AG09319 (cell line): ENCODE measurements around the gene HOXA7.

ENCODE experiments used
- DNase-seq: peaks from one replicate; pipeline ENCODE4 v3.0.0-alpha.2; 2010; ENCODE audit warnings: low read depth; ENCODE audit errors: extremely low read depth
- TF ChIP-seq, protein P1 (sequence below): IDR thresholded peaks from 2 replicates; pipeline ENCODE4 v1.5.1; 2011; ENCODE audit warnings: low read depth, mild to moderate bottlenecking, inconsistent platforms, low read length, moderate library complexity

The HOXA7 gene

DNA sequence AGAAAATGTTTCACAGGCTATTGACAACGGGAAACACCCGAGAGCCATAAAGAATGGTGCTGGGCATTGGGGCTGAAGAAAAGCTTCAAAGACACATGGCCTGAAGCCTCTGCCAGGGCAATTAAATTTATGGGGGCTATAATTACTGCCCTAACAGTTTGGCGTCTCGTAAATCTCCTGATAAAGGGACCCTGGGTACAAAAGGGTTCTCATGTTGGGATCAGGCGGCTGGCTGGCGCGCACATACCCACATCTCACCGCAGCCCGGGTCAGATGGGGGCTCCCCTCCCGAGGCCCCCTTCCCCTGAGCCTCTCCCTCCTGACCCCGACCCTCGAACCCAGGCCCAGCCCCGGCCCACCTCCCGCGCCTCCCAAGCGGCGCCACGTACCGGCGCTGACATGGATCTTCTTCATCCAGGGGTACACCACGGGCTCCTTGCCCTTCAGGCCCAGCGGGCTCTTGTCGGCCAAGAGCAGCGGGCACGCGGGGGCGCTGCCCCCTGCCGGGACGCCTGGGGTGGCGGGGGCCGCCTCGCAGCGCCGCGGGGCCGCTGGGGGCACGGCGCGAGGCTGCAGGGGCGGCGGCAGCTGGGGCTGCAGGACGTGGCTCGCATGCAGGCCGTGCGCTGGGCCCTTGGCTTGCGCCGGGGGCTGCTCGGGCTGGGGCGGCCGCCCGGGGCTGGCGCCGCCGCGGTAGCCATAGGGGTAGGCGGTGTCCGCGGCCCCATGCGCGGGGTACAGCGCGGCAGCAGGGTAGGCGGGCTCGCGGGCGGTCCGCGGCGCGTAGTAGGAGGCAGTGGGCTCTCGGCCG is 26.5 kb downstream of the HOXA7 start:
- no peak for DNase-seq
- TF ChIP-seq, protein P1, sequence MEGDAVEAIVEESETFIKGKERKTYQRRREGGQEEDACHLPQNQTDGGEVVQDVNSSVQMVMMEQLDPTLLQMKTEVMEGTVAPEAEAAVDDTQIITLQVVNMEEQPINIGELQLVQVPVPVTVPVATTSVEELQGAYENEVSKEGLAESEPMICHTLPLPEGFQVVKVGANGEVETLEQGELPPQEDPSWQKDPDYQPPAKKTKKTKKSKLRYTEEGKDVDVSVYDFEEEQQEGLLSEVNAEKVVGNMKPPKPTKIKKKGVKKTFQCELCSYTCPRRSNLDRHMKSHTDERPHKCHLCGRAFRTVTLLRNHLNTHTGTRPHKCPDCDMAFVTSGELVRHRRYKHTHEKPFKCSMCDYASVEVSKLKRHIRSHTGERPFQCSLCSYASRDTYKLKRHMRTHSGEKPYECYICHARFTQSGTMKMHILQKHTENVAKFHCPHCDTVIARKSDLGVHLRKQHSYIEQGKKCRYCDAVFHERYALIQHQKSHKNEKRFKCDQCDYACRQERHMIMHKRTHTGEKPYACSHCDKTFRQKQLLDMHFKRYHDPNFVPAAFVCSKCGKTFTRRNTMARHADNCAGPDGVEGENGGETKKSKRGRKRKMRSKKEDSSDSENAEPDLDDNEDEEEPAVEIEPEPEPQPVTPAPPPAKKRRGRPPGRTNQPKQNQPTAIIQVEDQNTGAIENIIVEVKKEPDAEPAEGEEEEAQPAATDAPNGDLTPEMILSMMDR, result no peak

DNA sequence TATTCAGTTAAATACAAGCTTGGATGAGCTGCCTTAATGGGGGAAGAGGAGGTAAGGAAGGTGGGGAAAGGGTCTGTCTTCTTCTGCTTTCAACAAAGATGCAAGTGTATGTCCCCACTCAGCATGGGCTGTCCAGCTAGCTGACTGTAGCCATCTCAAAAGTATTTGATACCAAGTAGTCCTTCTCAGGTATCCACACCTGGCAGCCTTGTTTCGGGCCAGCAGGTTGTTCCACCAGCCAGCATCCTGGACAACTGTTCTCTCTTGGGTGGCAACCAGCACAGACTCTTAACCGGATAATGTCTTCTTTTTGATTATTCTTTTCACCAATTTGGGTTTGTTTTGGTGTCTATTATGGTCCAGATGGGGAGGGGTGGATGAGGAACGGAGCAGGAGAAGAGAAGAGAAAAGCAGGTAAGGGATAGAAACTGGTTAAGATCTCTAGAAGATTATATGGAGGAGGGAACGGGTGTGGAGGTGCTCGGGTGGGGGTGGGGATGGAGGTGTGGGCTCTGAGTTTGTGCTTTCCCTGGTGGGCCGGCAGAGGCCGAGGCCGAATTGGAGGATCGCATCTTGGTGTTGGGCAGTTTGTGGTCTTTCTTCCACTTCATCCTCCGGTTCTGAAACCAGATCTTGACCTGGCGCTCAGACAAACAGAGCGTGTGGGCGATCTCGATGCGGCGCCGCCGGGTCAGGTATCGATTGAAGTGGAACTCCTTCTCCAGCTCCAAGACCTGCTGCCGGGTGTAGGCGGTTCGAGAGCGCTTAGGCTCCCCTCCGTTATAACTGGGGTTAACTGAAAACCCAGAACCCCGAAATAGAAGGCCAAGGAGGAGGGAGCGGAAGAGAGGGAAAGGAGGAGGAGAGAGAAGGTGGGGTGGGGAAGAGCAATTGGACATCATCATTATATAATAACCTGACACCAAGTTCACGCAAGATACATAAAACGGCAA is 27.4 kb downstream of the HOXA7 start:
- no peak for DNase-seq
- TF ChIP-seq, protein P1, result no peak

DNA sequence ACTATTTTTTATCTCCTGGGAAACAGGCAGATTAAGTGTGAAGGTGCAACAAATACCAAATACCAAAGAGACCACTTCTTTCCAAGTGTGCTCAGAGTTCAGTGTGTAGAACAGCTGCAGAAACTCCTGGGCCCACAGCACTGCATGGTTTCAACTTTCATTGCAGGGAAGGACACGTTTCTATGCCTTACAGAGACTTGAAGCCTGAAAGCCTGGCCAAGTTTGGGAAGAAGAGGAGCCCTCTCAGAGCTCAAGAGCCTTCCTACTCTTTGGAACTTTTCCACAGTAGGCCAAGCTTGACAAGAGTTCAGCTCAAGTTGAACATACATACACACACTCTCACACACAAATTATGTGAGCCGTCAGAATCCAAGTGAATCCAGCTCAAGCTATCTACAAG is 28.4 kb downstream of the HOXA7 start:
- no peak for DNase-seq

DNA sequence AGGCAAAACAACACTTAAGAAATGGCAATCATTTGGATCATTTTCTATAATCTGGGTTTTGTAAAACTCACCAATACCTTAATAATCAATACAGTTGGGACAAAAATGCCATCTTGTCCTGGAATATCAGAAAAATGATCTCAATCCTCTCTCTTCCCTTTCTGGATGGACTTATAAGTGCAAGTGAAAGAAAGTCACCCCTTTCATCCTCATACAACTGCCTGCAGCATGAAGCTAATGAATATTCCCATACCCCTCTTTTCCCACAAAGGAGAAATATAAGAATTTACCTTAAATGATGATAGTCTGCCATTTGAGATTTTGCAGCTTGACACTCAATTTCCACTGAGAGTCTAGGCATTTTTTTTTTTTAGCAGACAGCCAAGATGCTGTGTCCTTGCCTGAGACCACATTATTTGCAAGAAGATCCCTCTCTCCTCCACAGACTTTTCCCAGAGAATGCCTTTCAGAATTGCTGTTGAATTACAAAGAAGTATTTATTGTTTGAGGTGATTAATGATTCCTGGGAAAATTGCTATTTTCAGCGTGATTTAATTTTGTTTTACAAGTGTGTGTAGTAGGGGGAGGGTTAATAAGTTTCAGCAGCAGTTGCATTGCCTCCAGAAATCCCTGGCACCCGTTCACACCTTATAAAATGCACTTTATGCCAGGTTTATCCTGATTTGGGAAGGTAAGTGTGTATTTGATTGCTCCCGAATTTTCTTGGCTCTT is 29.7 kb downstream of the HOXA7 start:
- TF ChIP-seq, protein P1, result no peak
- no peak for DNase-seq

More for the DNA sequence above, 28.4 kb downstream of the HOXA7 start:
- TF ChIP-seq, protein P1, result no peak

DNA sequence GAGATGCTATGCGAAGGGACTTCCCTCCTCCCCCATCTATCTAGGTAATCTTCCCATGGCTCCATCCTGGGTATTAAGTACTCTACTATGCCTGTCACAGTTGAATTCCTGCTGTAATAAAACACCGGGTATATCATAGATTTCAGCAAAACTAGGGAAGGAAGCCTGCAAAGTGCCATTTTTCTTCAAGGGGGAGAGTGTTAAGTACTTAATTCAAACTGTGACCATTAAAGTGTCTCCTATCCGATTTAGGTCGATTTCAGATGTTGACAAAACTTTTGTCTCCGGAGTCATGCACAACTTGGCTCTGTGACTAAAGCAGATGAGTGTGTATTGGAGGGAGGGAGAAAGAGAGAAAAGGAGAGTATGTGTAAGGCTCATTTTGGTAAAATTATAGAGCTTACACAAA is 30.5 kb downstream of the HOXA7 start:
- TF ChIP-seq, protein P1, result no peak
- no peak for DNase-seq

DNA sequence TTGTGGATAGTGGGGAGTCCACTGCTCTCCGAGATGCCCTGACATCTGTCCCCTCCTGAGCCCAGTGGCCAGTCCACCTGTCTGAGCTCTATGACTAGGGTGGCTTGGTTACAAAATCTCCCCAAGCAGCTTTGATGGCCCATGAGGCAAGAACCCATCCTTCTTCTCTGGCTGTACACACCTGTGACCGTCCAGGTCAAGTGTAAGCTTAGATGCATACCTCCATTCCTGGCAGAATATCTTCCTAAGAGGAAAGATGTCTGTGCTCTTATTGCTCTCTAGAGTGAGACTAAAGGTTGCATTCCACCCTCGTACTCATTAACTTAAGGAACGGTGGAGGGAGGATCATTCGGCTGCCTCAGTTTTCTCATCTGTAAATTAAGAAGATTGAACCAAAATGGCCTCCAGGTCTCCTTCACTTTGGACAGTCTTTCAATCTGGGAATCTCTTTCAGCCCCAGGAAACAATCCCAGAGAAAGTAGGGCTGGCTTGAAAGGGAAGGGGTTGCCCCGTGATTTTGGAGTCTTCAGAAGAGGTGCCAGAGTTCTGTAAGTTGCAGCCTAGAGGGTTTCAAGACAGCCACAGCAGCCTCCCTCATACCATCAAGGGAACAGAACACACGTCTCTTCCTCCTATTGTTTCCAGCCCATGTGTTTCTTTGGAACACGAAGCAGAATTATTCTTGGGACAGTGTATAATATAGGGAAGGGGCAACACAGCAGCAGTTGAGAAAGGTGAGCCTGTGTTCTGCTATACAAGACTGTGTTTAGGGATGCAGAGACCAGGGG is 31.4 kb downstream of the HOXA7 start:
- DNase-seq, result no peak
- TF ChIP-seq, protein P1, result no peak
